Ovary (tissue), 9 donors: Measurements from ENCODE around the gene GRIK3. TPM values are rescaled to one million over a fixed set of nuclear protein-coding genes. Genes with fewer than 3 reads are reported as not detected.

Experiments used
- DNase-seq, 5 donors: peaks; one replicate each; pipeline ENCODE4 v3.0.0-alpha.2; 2019 to 2020
- H3K27ac ChIP-seq, 2 donors: fragments of 200-600 bp; one replicate each; pipeline versions ENCODE4 v1.5.1 to v1.8.0; 2019 to 2022
- H3K27me3 ChIP-seq: fragments of 200-600 bp; one replicate; pipeline ENCODE4 v1.8.0; 2022
- H3K36me3 ChIP-seq: fragments of 200-600 bp; sonication (generic); one replicate; pipeline ENCODE4 v1.5.1; 2019
- H3K4me1 ChIP-seq: one replicate; pipeline ENCODE4 v1.8.1; 2013; ENCODE audit warnings: mild to moderate bottlenecking, moderate library complexity; ENCODE audit not compliant: insufficient read depth
- H3K4me3 ChIP-seq: fragments of 200-600 bp; sonication (generic); one replicate; pipeline ENCODE4 v1.5.1; 2017
- H3K9me3 ChIP-seq, 2 donors: fragments of 200-600 bp in 1 of 2; sonication (generic) in 1 of 2; one replicate each; pipeline versions ENCODE4 v1.5.1 to v1.8.1; 2013 to 2019; ENCODE audit warnings: mild to moderate bottlenecking in 1 of 2, moderate library complexity in 1 of 2
- EP300 ChIP-seq: sonication (generic); formaldehyde crosslinking; IDR thresholded peaks from one replicate; pipeline ENCODE4 v1.6.1; 2017; ENCODE audit warnings: antibody characterized with exemption
- POLR2A ChIP-seq: fragments of 450-650 bp; IDR thresholded peaks from one replicate; pipeline ENCODE4 v1.6.1; 2017; ENCODE audit warnings: antibody characterized with exemption, mild to moderate bottlenecking, moderate library complexity
- WGBS, 3 donors: extraction: QIAGEN DNeasy Blood & Tissue Kit in 1 of 3; methylation state at CpG; one replicate each; pipeline versions ENCODE4 v1.1.5 to v1.1.7; 2013 to 2017; 5-methylcytosine and 5-hydroxymethylcytosine counted together
- intact Hi-C, 4 donors: fragments of 100-400 bp; cut with DNase I; formaldehyde crosslinking; loops; one replicate each; pipeline versions ENCODE4 v1.11.0 to v1.15.1; 2022 to 2023
- polyA plus RNA-seq, 2 donors: library from polyadenylated mRNA; stranded (reverse); fragments of 200-250 nt in 1 of 2; fragments of 350-450 nt in 1 of 2; fragmentation: Illumina TruSeq in 1 of 2; extraction: RNeasy Lipid Tissue Mini Kit (QIAGEN cat#74804) in 1 of 2; gene quantifications; one replicate each; pipeline ENCODE4 v1.2.3, GENCODE V29; 2013 to 2014
- total RNA-seq, 7 donors: library from RNA; depleted of rRNA in 2 of 7; stranded (reverse); fragments of >200 nt in 2 of 7; fragmentation: NEBNext Ultra II Directional in 3 of 7; extraction: Animal tissue kit (Norgen Biotek cat#: 25700) in 3 of 7; gene quantifications; one replicate each; pipeline versions ENCODE4 v1.1.0 to v1.2.4, GENCODE V29; 2016 to 2023
- TF ChIP-seq, protein P1 (sequence below), 3 donors: fragments of 450-650 bp in 2 of 3; fragments of 200-600 bp in 1 of 3; IDR thresholded peaks; one replicate each; pipeline versions ENCODE4 v1.5.1 to v1.8.0; 2016 to 2022; ENCODE audit warnings: antibody characterized with exemption in 3 of 3, mild to moderate bottlenecking in 1 of 3
- donor health status: DM: no; HTN: no; CAD: no; lungs with moderate emphysema.
- donor health status: DM: no; HTN: no; CAD: no.
- donor health status: Bipolar disorder and iron deficiency.
- donor health status: DM: yes; HTN: yes; CAD: no.
- donor health status: DM: no; HTN: no; CAD: no.
- donor health status: DM: yes; HTN: yes; CAD: no.

Gene GRIK3
- total and polyA plus RNA-seq, 9 donors, result 0.11 to 0.97 (median 0.32) TPM; not detected in 2

DNA sequence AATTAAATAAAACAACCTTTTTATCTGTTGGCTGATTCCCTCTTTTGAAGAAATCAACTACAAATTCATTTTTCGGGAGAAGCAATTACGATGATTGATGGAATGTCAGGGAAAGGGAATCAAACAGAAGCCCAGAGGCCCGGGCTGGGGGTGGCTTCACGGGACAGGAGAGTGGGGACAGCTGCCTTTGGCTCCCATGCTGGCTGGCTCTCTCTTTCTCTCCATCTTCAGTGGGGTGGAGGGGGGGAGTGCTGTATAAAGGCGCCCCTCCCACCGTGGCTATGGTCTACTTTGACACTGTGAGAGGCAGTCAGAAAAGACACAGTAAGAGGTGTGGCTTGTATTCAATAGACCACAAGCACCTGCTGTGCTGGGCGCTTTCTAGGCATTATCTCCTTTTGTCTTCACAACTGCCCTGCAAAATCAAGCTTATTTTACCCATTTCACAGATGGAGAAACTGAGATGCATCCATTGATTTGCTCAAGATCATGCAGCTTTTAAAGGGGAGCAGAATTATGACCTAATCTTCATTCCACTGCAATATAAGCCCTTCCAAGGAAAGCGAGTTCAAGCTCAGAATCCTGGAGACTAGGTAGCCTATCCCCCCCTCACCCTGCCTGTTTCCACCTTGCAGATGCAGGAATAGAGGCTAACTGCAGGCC lies 92.9 kb downstream of the GRIK3 start:
- 33 to 44% (median 37%) methylated on average over 8 of the region's 8 CpGs for WGBS, 3 donors
- no peaks in the 10 kb centered on the region for H3K27me3 ChIP-seq
- TF ChIP-seq POLR2A, result no peak
- no peak for TF ChIP-seq EP300
- TF ChIP-seq, protein P1, sequence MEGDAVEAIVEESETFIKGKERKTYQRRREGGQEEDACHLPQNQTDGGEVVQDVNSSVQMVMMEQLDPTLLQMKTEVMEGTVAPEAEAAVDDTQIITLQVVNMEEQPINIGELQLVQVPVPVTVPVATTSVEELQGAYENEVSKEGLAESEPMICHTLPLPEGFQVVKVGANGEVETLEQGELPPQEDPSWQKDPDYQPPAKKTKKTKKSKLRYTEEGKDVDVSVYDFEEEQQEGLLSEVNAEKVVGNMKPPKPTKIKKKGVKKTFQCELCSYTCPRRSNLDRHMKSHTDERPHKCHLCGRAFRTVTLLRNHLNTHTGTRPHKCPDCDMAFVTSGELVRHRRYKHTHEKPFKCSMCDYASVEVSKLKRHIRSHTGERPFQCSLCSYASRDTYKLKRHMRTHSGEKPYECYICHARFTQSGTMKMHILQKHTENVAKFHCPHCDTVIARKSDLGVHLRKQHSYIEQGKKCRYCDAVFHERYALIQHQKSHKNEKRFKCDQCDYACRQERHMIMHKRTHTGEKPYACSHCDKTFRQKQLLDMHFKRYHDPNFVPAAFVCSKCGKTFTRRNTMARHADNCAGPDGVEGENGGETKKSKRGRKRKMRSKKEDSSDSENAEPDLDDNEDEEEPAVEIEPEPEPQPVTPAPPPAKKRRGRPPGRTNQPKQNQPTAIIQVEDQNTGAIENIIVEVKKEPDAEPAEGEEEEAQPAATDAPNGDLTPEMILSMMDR (IDR thresholded peaks at IDR 0.05), result no peak
- H3K36me3 ChIP-seq, result no peaks in the 10 kb centered on the region
- no peaks in the 10 kb centered on the region for H3K9me3 ChIP-seq
- intact Hi-C loops, result no loop called here
- no peak overlapping the region for H3K27ac ChIP-seq
- H3K4me1 ChIP-seq, result no peaks in the 10 kb centered on the region
- H3K4me3 ChIP-seq, result no peak overlapping the region
- DNase-seq, result no peak

DNA sequence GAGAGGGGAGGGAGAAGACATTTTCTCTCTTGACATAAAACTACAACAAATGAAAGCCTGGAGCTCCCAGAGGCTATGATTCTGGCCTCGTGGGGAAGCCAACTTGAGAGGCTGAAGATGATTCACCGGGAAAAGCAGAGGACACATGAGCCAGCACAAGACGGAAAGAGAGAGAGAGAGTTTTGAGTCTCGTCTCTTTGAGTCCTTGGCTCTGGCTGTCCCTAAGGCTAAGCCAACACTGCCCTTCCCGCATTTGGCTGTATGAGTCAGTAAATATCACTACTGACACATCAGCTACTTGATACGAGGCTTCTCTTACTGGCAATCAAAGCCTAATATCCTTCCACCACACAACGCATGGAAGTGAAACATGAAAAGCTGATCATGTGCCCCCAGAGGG lies 95.5 kb downstream of the GRIK3 start:
- no peak for TF ChIP-seq POLR2A
- TF ChIP-seq, protein P1 (IDR thresholded peaks at IDR 0.05), result no peak
- TF ChIP-seq EP300, result no peak
- intact Hi-C loops, result no loop called here
- H3K4me1 ChIP-seq, result no peaks in the 10 kb centered on the region
- whole genome bisulfite sequencing, 3 donors, result 51 to 64% (median 53%) methylated on average over 7 of the region's 7 CpGs
- DNase-seq, result no peak
- H3K36me3 ChIP-seq, result no peaks in the 10 kb centered on the region
- H3K27ac ChIP-seq, result no peak overlapping the region
- H3K9me3 ChIP-seq, result no peaks in the 10 kb centered on the region
- no peak overlapping the region for H3K4me3 ChIP-seq
- no peaks in the 10 kb centered on the region for H3K27me3 ChIP-seq

DNA sequence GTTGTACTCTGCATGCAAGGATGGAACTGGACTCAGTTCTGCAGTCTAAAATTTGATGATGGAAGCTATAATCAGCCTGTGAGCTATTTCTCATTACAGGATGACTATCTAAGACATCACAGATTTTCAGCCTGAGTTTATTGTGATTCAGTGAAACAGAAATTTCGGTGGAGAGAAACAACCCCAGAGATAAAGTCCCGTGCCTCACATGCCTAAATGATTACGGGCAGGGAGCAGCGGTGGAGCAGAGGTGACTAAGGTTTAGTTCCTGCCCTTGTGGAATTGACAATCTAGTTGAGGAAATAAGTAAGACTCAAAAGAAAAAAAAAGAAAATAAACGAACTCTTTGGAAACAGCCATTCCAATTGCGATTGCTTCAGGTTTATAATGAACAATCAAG lies 96.9 kb downstream of the GRIK3 start:
- Histone ChIP-seq H3K27ac (no peak overlapping the region), H3K36me3 (no peaks in the 10 kb centered on the region), H3K27me3 (no peaks in the 10 kb centered on the region), H3K4me3 (no peak overlapping the region), H3K4me1 (no peaks in the 10 kb centered on the region), H3K9me3 (no peaks in the 10 kb centered on the region)
- no peak for TF ChIP-seq POLR2A
- TF ChIP-seq, protein P1 (IDR thresholded peaks at IDR 0.05), result no peak
- intact Hi-C loops, result no loop called here
- 75 to 81% (median 75%) methylated on average over 6 of the region's 6 CpGs for WGBS, 3 donors
- DNase-seq, result no peak

DNA sequence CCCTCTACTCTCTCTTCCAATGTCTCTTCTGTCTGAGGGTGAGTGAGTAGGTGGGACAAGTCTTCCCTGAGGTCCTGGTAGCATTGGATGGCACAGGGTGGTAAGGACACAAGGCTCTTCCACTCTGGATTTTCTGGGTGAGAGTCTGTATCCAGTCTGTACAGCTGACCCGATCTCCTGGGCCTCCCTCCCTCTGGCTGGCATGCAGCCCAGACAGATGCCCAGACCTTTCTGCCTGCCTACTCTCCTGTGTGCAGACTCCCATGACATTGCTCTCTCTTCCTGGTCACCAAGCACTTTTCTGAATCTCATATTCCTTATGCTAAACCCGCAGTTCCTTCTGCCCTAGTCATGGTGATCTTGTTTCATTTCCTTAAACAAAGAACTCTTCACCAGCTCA lies 100.3 kb downstream of the GRIK3 start:
- intact Hi-C loops, result no loop called here
- Histone ChIP-seq H3K4me1 (no peaks in the 10 kb centered on the region), H3K9me3 (no peaks in the 10 kb centered on the region), H3K36me3 (no peaks in the 10 kb centered on the region), H3K27ac (no peak overlapping the region), H3K27me3 (no peaks in the 10 kb centered on the region), H3K4me3 (no peak overlapping the region)
- DNase-seq, result no peak
- TF ChIP-seq, protein P1 (IDR thresholded peaks at IDR 0.05), result no peak
- TF ChIP-seq EP300 (no peak), POLR2A (no peak)
- 55 to 66% (median 65%) methylated on average over 2 of the region's 2 CpGs for WGBS, 3 donors
